ENCODE data around the gene MAP3K6. TPM values are rescaled to one million over a fixed set of nuclear protein-coding genes. Genes with fewer than 3 reads are reported as not detected.
A peak's percentile ranks its signal among the peaks of the same experiment; 100 is the strongest.

MAP3K6 gene
- total RNA-seq, 1 experiment from 2014 or later = 7.7 TPM

DNA sequence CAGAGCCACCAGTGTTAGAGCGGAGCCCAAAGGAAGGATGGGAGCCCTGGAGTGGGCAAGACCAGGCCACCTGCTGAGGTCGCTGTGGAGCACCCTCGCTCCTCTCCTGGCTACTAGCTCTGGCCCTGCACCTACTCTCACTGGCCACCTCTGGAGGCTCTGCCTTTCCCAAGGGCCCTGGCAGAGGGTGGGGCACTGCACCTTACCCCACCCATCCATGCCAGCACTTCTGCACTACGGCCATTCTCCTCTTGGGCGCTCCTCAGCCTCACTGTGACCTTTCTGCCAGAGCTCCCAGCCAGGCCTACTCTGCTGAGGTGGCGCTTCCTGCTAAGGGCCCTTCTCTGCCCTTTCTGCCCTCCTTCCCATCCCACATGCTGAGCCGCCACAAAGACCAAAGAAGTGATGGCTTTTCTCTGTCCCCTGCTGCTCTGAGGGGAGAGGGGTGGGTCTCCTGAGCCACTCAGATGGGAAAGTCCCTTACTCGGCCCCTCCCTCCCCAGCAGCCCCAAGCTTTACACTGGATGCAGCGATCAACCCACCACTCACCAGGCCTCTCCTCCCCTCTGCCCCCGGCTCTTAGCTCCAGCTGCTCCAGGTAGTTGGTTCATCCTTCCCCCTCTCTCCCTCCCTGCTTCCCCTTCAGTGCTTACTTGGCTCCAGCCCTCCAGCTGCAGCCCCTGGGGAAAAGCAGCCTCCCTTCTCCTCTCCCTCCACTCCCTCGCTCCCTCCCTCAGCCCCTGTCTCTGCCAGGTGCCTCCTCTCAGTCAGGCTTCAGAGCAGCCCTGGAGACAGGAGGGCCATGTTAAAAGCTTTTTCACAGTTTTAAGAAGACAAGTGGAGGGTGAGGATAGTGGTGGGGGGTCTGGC lies 59.6 kb downstream of the MAP3K6 start:
- H3K4me3 Mint-ChIP-seq = peak overlapping the region in 1 of 2 experiments; percentile 67; a peak in 3 of 5 replicates
- Histone ChIP-seq H4K8ac (replicated peaks; ENCODE audit: insufficient read length, low read depth, low read length) (no peak overlapping the region), H2BK15ac (ENCODE audit: low read depth, low read length) (no peak overlapping the region), H2AK5ac (ENCODE audit: insufficient read length, low read length) (no peak overlapping the region), H3K27me3 (ENCODE audit: insufficient read depth, low read length) (no peaks in the 10 kb centered on the region), H3K23ac (ENCODE audit: insufficient read length, low read depth, low read length) (no peak overlapping the region), H4K20me1 (ENCODE audit: control insufficient read depth, insufficient read depth, insufficient read length) (no peaks in the 10 kb centered on the region), H3K79me2 (ENCODE audit: insufficient read depth, low read length) (no peaks in the 10 kb centered on the region), H3T11ph (ENCODE audit: low read length) (no peak overlapping the region), H3K18ac (ENCODE audit: insufficient read length, low read depth, low read length) (no peak overlapping the region), H3K4me1 (ENCODE audit: insufficient read depth, low read length) (peaks cover 6% of the 10 kb centered on the region), H4K91ac (ENCODE audit: insufficient read length, low read depth, low read length) (no peak overlapping the region), H2BK120ac (ENCODE audit: low read depth, low read length, poor library complexity, severe bottlenecking) (no peak overlapping the region), H3K23me2 (ENCODE audit: insufficient read length, low read depth, low read length, poor library complexity, severe bottlenecking) (no peaks in the 10 kb centered on the region), H4K5ac (ENCODE audit: insufficient read length, low read depth, low read length) (no peak overlapping the region), H3K4ac (ENCODE audit: low read depth, low read length) (no peak overlapping the region), H2AFZ (ENCODE audit: low read length) (no peak overlapping the region), H2BK12ac (ENCODE audit: insufficient read length, low read depth, low read length) (no peak overlapping the region), H3K9me3 (ENCODE audit: control insufficient read depth, low read depth, low read length) (no peaks in the 10 kb centered on the region), H2BK5ac (ENCODE audit: insufficient read length, low read length) (no peak overlapping the region), H3K14ac (ENCODE audit: insufficient read depth, low read length) (no peak overlapping the region), H2BK20ac (ENCODE audit: low read depth, low read length, poor library complexity, severe bottlenecking) (no peak overlapping the region), H3K4me2 (ENCODE audit: insufficient read depth, insufficient read length, low read length) (peak overlapping the region; percentile 7), H3K27ac (ENCODE audit: insufficient read length, low read depth, low read length) (no peak overlapping the region), H3K9ac (ENCODE audit: extremely low read depth, insufficient read length, low read length) (no peak overlapping the region), H3K79me1 (ENCODE audit: insufficient read depth, low read depth, low read length, poor library complexity, severe bottlenecking) (no peaks in the 10 kb centered on the region), H3K56ac (ENCODE audit: insufficient read length, low read depth, low read length) (no peak overlapping the region)
- no peaks in the 10 kb centered on the region for H3K9me3 Mint-ChIP-seq
- H3K4me1 Mint-ChIP-seq = peaks cover 20 to 33% of the 10 kb centered on the region in 2 experiments
- H3K36me3 Mint-ChIP-seq (ENCODE audit: insufficient read depth in 1 of 3, low read depth in 3 of 3) = peaks cover 0 to 6% (median 2%) of the 10 kb centered on the region in 3 experiments; a peak in 4 of 7 replicates
- no CpG with 5 or more reads among the region's 11 CpGs for WGBS (ENCODE audit: extremely low coverage, insufficient read length, low lambda C conversion rate)
- peak; percentile 91 for DNase-seq
- H3K27ac Mint-ChIP-seq = peak overlapping the region; percentile 85 to 93 (median 88); a peak in 6 of 7 replicates
- H3K27me3 Mint-ChIP-seq (ENCODE audit: low read depth) = peaks cover 1% of the 10 kb centered on the region; the same call in 1 of the 2 replicates
- TF ChIP-seq, protein P1, sequence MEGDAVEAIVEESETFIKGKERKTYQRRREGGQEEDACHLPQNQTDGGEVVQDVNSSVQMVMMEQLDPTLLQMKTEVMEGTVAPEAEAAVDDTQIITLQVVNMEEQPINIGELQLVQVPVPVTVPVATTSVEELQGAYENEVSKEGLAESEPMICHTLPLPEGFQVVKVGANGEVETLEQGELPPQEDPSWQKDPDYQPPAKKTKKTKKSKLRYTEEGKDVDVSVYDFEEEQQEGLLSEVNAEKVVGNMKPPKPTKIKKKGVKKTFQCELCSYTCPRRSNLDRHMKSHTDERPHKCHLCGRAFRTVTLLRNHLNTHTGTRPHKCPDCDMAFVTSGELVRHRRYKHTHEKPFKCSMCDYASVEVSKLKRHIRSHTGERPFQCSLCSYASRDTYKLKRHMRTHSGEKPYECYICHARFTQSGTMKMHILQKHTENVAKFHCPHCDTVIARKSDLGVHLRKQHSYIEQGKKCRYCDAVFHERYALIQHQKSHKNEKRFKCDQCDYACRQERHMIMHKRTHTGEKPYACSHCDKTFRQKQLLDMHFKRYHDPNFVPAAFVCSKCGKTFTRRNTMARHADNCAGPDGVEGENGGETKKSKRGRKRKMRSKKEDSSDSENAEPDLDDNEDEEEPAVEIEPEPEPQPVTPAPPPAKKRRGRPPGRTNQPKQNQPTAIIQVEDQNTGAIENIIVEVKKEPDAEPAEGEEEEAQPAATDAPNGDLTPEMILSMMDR (conservative IDR thresholded peaks at IDR 0.05) = peak; percentile 52

All from H9 (cell line).